ENCODE results near the gene VEZF1. TPM values are rescaled to one million over a fixed set of nuclear protein-coding genes. Genes with fewer than 3 reads are reported as not detected.

Gene VEZF1
- total and polyA plus RNA-seq, 4 donors = 56.1 to 96.1 (median 70.7) TPM

- Histone ChIP-seq H3K9me3 (ENCODE audit: control insufficient read depth, insufficient read depth, low read length) (no peaks in the 10 kb centered on the region), H3K36me3 (ENCODE audit: control insufficient read depth, insufficient read depth, low read length) (no peaks in the 10 kb centered on the region), H3K4me3 (ENCODE audit: low read depth, low read length) (no peak overlapping the region), H3K4me1 (ENCODE audit: control insufficient read depth, insufficient read depth, low read length) (peaks cover 49% of the 10 kb centered on the region), H3K27ac (ENCODE audit: low read depth, low read length) (peak overlapping the region; percentile 20), H3K27me3 (ENCODE audit: control insufficient read depth, insufficient read depth, low read length) (no peaks in the 10 kb centered on the region)
- WGBS (ENCODE audit: insufficient coverage) = no CpG with 5 or more reads among the region's 6 CpGs
- no peak for DNase-seq (ENCODE audit: low read depth in 4 of 6, low spot score in 6 of 6)
Observed at GRCh38 chr17:57945996-57946797, 41.9 kb downstream of the VEZF1 start.

- H3K27me3 ChIP-seq (ENCODE audit: control insufficient read depth, insufficient read depth, low read length) = no peaks in the 10 kb centered on the region
- no peaks in the 10 kb centered on the region for H3K36me3 ChIP-seq (ENCODE audit: control insufficient read depth, insufficient read depth, low read length)
- H3K9me3 ChIP-seq (ENCODE audit: control insufficient read depth, insufficient read depth, low read length) = no peaks in the 10 kb centered on the region
- WGBS (ENCODE audit: insufficient coverage) = 63% methylated on average over 6 of the region's 6 CpGs
- no peak overlapping the region for H3K4me3 ChIP-seq (ENCODE audit: low read depth, low read length)
- peaks cover 49% of the 10 kb centered on the region for H3K4me1 ChIP-seq (ENCODE audit: control insufficient read depth, insufficient read depth, low read length)
- H3K27ac ChIP-seq (ENCODE audit: low read depth, low read length) = peak overlapping the region; percentile 13
- DNase-seq (ENCODE audit: low read depth in 4 of 6, low spot score in 6 of 6) = no peak
Observed at GRCh38 chr17:57944908-57945307, 43.1 kb downstream of the VEZF1 start.

GRCh38 chr17:57943645-57944044 is 44.4 kb downstream of the VEZF1 start:
- DNase-seq (ENCODE audit: low read depth in 4 of 6, low spot score in 6 of 6) = no peak
- Histone ChIP-seq H3K27ac (ENCODE audit: low read depth, low read length) (no peak overlapping the region), H3K4me1 (ENCODE audit: control insufficient read depth, insufficient read depth, low read length) (peaks cover 47% of the 10 kb centered on the region), H3K36me3 (ENCODE audit: control insufficient read depth, insufficient read depth, low read length) (peaks cover 4% of the 10 kb centered on the region), H3K27me3 (ENCODE audit: control insufficient read depth, insufficient read depth, low read length) (no peaks in the 10 kb centered on the region), H3K9me3 (ENCODE audit: control insufficient read depth, insufficient read depth, low read length) (no peaks in the 10 kb centered on the region), H3K4me3 (ENCODE audit: low read depth, low read length) (no peak overlapping the region)
- 93% methylated on average over 2 of the region's 3 CpGs for WGBS (ENCODE audit: insufficient coverage)

DNA sequence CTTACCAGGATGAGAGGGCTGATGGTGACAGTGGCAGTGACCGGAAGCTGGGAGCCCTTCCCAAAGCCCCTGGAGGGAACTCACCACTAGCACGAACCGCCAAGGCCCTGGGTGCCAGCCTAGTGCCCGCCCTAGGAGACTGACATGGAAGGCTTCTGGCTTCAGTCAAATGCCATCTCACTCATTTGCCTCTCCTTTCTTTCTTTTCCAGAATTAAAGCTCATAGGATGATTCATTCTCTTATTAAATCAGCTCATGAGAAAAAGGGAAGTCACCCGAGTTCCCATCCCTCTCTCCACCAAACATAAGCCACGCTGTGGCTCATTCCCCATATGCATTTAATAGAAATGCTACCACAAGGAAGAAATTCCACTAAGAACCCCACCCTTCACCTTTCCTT is 44.9 kb downstream of the VEZF1 start:
- no peaks in the 10 kb centered on the region for H3K27me3 ChIP-seq (ENCODE audit: control insufficient read depth, insufficient read depth, low read length)
- WGBS (ENCODE audit: insufficient coverage) = 81% methylated on average over 5 of the region's 6 CpGs
- DNase-seq (ENCODE audit: low read depth in 4 of 6, low spot score in 6 of 6) = no peak
- no peaks in the 10 kb centered on the region for H3K9me3 ChIP-seq (ENCODE audit: control insufficient read depth, insufficient read depth, low read length)
- H3K4me1 ChIP-seq (ENCODE audit: control insufficient read depth, insufficient read depth, low read length) = peaks cover 50% of the 10 kb centered on the region
- no peak overlapping the region for H3K4me3 ChIP-seq (ENCODE audit: low read depth, low read length)
- H3K36me3 ChIP-seq (ENCODE audit: control insufficient read depth, insufficient read depth, low read length) = peaks cover 4% of the 10 kb centered on the region
- no peak overlapping the region for H3K27ac ChIP-seq (ENCODE audit: low read depth, low read length)

DNA sequence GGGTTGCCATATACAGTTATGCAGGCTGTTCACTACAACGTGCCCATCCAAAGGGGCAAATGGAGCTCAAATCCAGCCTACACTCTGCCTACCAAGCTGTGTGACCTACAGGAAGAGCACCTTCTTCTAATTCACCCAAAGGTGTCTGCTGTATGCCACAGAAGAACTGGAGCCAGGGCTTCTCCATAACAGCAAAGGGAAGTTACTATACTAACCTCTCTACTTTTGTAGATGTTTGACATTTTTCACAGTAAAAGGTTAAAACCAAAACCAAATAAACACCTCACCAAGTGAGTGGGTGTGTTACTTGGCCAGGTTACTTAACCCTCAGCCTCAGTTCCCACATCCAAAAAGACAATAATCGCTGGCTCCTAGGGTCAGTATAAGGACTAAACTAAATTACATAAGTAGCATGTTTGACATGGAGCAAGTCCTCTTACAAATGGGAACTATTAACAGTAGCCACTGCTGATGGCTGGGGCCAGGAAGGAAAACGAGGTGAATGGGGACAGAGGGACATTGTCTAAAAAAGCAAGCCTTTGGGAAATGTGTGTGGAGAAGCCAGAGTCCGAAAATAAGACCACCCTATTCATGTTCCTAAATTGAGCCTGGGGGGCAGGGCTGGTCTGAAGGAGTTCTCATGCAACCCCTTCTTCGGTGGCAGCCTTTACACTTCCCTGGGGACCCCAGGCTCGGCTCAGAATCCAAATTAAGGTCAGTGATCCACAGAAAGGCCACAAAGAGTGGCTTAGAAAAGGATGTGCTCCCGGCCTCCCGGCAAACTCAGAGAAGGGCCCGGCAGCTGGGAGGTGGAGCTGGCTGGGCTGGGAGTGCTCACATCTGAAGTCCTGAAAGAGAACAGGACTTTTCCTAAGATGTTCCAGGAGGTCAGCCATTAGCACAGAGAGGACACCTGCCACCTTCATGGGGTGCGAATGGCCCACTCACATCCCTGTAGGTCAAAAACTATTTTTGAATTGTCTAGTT is 46.4 kb downstream of the VEZF1 start:
- H3K9me3 ChIP-seq (ENCODE audit: control insufficient read depth, insufficient read depth, low read length) = no peaks in the 10 kb centered on the region
- H3K27ac ChIP-seq (ENCODE audit: low read depth, low read length) = peak overlapping the region; percentile 4
- WGBS (ENCODE audit: insufficient coverage) = 36% methylated on average over 7 of the region's 10 CpGs
- H3K36me3 ChIP-seq (ENCODE audit: control insufficient read depth, insufficient read depth, low read length) = peaks cover 4% of the 10 kb centered on the region
- DNase-seq (ENCODE audit: low read depth in 4 of 6, low spot score in 6 of 6) = no peak
- peaks cover 57% of the 10 kb centered on the region for H3K4me1 ChIP-seq (ENCODE audit: control insufficient read depth, insufficient read depth, low read length)
- no peak overlapping the region for H3K4me3 ChIP-seq (ENCODE audit: low read depth, low read length)
- H3K27me3 ChIP-seq (ENCODE audit: control insufficient read depth, insufficient read depth, low read length) = no peaks in the 10 kb centered on the region

DNA sequence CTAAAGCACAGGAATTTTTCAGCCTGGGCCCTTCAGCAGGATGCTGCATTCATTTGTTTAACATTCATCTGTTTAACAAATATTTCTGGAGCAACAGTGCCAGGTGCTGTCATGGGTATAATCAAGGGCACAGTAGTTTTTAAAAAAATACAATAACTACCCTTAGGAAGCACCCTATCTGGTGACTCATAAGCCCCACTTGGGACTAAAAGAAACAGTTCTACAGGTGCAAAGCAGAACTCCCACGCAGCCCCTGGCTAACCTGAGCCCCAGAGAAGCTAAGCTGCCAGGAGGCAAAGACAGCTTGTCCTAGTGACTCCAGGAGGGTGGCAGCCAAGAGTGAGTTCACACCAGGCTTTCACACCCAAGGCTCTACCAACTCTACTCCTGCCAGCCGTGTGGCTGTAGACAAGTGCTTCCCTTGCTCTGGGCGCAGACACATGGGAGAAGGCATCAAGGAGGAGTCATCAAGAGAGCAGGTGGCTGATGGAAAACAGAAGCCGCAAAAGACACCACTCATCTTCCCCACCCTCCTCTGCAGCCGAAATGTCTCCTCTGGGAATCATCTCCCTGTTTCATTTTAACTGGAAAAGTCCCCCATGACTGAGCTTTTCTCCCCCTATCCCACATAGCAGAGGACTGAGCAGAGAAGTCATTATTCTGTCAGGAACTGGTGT is 47.3 kb downstream of the VEZF1 start:
- WGBS (ENCODE audit: insufficient coverage) = 56% methylated on average over 3 of the region's 5 CpGs

DNA sequence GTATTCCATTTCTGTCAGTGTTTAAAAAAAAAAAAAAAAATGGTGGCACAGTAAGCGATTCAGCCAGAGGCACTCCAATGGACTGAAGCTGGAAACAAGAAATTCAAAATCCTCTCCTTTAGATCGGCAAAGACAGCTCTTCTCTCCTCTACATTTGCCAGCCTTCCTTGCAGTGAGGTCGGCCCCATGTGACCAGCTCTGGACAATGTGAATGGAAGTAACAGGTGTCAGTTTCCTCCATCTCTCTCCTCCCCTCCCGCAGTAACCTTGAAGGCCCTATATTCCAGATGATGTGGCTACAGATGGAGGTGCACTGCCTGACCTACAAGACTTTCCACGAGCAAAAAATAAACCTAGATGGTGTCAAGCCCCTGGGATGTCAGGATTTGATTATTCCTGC is 47.8 kb downstream of the VEZF1 start:
- peak overlapping the region; percentile 53 for H3K27ac ChIP-seq (ENCODE audit: low read depth, low read length)
- H3K4me1 ChIP-seq (ENCODE audit: control insufficient read depth, insufficient read depth, low read length) = peaks cover 67% of the 10 kb centered on the region
- peak in 1 of 6 donors; percentile 58 for DNase-seq (ENCODE audit: low read depth in 4 of 6, low spot score in 6 of 6)

More for the DNA sequence above, 47.3 kb downstream of the VEZF1 start:
- Histone ChIP-seq H3K27me3 (ENCODE audit: control insufficient read depth, insufficient read depth, low read length) (no peaks in the 10 kb centered on the region), H3K27ac (ENCODE audit: low read depth, low read length) (peak overlapping the region; percentile 53), H3K4me1 (ENCODE audit: control insufficient read depth, insufficient read depth, low read length) (peaks cover 64% of the 10 kb centered on the region), H3K4me3 (ENCODE audit: low read depth, low read length) (no peak overlapping the region), H3K36me3 (ENCODE audit: control insufficient read depth, insufficient read depth, low read length) (peaks cover 4% of the 10 kb centered on the region), H3K9me3 (ENCODE audit: control insufficient read depth, insufficient read depth, low read length) (no peaks in the 10 kb centered on the region)
- DNase-seq (ENCODE audit: low read depth in 4 of 6, low spot score in 6 of 6) = peak in 2 of 6 donors; percentile 38 to 73

GRCh38 chr17:57939797-57940196 is 48.3 kb downstream of the VEZF1 start:
- DNase-seq (ENCODE audit: low read depth in 4 of 6, low spot score in 6 of 6) = no peak
- Histone ChIP-seq H3K36me3 (ENCODE audit: control insufficient read depth, insufficient read depth, low read length) (peaks cover 4% of the 10 kb centered on the region), H3K4me3 (ENCODE audit: low read depth, low read length) (no peak overlapping the region), H3K27me3 (ENCODE audit: control insufficient read depth, insufficient read depth, low read length) (no peaks in the 10 kb centered on the region), H3K9me3 (ENCODE audit: control insufficient read depth, insufficient read depth, low read length) (no peaks in the 10 kb centered on the region), H3K27ac (ENCODE audit: low read depth, low read length) (peak overlapping the region; percentile 53), H3K4me1 (ENCODE audit: control insufficient read depth, insufficient read depth, low read length) (peaks cover 71% of the 10 kb centered on the region)
- WGBS (ENCODE audit: insufficient coverage) = 71% methylated on average over 4 of the region's 7 CpGs

More for the DNA sequence above, 47.8 kb downstream of the VEZF1 start:
- Histone ChIP-seq H3K9me3 (ENCODE audit: control insufficient read depth, insufficient read depth, low read length) (no peaks in the 10 kb centered on the region), H3K36me3 (ENCODE audit: control insufficient read depth, insufficient read depth, low read length) (peaks cover 4% of the 10 kb centered on the region), H3K4me3 (ENCODE audit: low read depth, low read length) (no peak overlapping the region), H3K27me3 (ENCODE audit: control insufficient read depth, insufficient read depth, low read length) (no peaks in the 10 kb centered on the region)
- 60% methylated on average over 1 of the region's 5 CpGs for WGBS (ENCODE audit: insufficient coverage)

- Histone ChIP-seq H3K27ac (ENCODE audit: low read depth, low read length) (peak overlapping the region; percentile 97), H3K4me3 (ENCODE audit: low read depth, low read length) (no peak overlapping the region), H3K36me3 (ENCODE audit: control insufficient read depth, insufficient read depth, low read length) (peaks cover 4% of the 10 kb centered on the region), H3K27me3 (ENCODE audit: control insufficient read depth, insufficient read depth, low read length) (no peaks in the 10 kb centered on the region), H3K4me1 (ENCODE audit: control insufficient read depth, insufficient read depth, low read length) (peaks cover 86% of the 10 kb centered on the region), H3K9me3 (ENCODE audit: control insufficient read depth, insufficient read depth, low read length) (no peaks in the 10 kb centered on the region)
- DNase-seq (ENCODE audit: low read depth in 4 of 6, low spot score in 6 of 6) = no peak
- 49% methylated on average over 6 of the region's 7 CpGs for WGBS (ENCODE audit: insufficient coverage)
Observed at GRCh38 chr17:57938061-57938502, 50.0 kb downstream of the VEZF1 start.

Data from spinal cord (tissue), 10 donors.